HepG2 (cell line): ENCODE data around the gene PTPRCAP. TPM values are rescaled to one million over a fixed set of nuclear protein-coding genes. Genes with fewer than 3 reads are reported as not detected.

Source experiments
- ATAC-seq: fragments of 200-7000 bp; cut with Tn5 transposase; 3 replicates; pipeline ENCODE4 v1.9.1; 2020; ENCODE audit warnings: mild to moderate bottlenecking, moderate library complexity
- BruUV-seq: library from RNA; stranded (reverse); fragments of 400-500 nt; replicated peaks from 2 replicates; lab custom pipeline; 2021; lab: Mats Ljungman, UMichigan
- CTCF ChIA-PET: fragments of 300-600 bp; formaldehyde crosslinking; extraction: SDS; loops from one replicate; lab custom pipeline; 2021; ENCODE audit warnings: low total read pairs, inconsistent platforms, low intra/inter-chr PET ratio; lab: Yijun Ruan, JAX
- POLR2A ChIA-PET: fragments of 350-600 bp; sonication (Branson Sonifier 250); formaldehyde crosslinking; loops from one replicate; lab custom pipeline; 2020; ENCODE audit warnings: antibody characterized with exemption, inconsistent platforms; lab: Yijun Ruan, JAX
- DNase-seq: peaks from one replicate; pipeline ENCODE4 v3.0.0-alpha.2; 2015; ENCODE audit warnings: low spot score
- FAIRE-seq: peaks from 3 replicates; lab custom pipeline; 2011; peaks lifted over from hg19 to GRCh38; lab: Jason Lieb, UNC
- H2AFZ ChIP-seq: one replicate; pipeline ENCODE4 v1.6.1; 2011; ENCODE audit warnings: low read length, inconsistent platforms
- H3K27ac ChIP-seq: fragments of 300-600 bp; 3 replicates; pipeline ENCODE4 v1.8.0; 2011; ENCODE audit warnings: mixed run types, mild to moderate bottlenecking, mixed read lengths, low read length, inconsistent platforms; ENCODE audit not compliant: insufficient read depth; ENCODE audit errors: extremely low read length
- H3K27me3 ChIP-seq, 2 experiments: fragments of 200-600 bp in 1 of 2; 2 replicates in 1 of 2; 3 replicates in 1 of 2; pipeline versions ENCODE4 v1.6.0 to v1.8.0; 2011; ENCODE audit warnings: low read length in 2 of 2, mild to moderate bottlenecking in 2 of 2, moderate library complexity in 2 of 2, inconsistent platforms in 1 of 2; ENCODE audit not compliant: insufficient read depth in 2 of 2, control insufficient read depth in 1 of 2
- H3K36me3 ChIP-seq, 2 experiments: fragments of 200-600 bp in 1 of 2; replicated peaks in 1 of 2; 2 replicates in 1 of 2; 3 replicates in 1 of 2; pipeline versions ENCODE4 v1.5.1 to v1.8.0; 2011; ENCODE audit warnings: low read length in 2 of 2, inconsistent platforms in 1 of 2; ENCODE audit not compliant: insufficient read depth in 2 of 2, control insufficient read depth in 1 of 2
- H3K4me1 ChIP-seq: 2 replicates; pipeline ENCODE4 v1.5.1; 2012; ENCODE audit warnings: low read length, inconsistent platforms; ENCODE audit not compliant: insufficient read depth
- H3K4me2 ChIP-seq: 2 replicates; pipeline ENCODE4 v1.6.0; 2011; ENCODE audit warnings: low read depth, low read length, inconsistent platforms
- H3K4me3 ChIP-seq, 3 experiments: fragments of 200-600 bp in 1 of 3; sonication (generic), shearing (Covaris generic) in 1 of 3; replicated peaks in 1 of 3; 2 replicates each; pipeline ENCODE4 v1.5.1; 2011 to 2016; ENCODE audit warnings: low read length in 3 of 3, inconsistent platforms in 2 of 3, low read depth in 2 of 3, mild to moderate bottlenecking in 2 of 3, control low read depth in 1 of 3, mixed read lengths in 1 of 3; ENCODE audit not compliant: insufficient read depth in 1 of 3
- H3K79me2 ChIP-seq: one replicate; pipeline ENCODE4 v1.6.1; 2011; ENCODE audit warnings: low read length, inconsistent platforms; ENCODE audit not compliant: insufficient read depth
- H3K9ac ChIP-seq: 2 replicates; pipeline ENCODE4 v1.6.0; 2011; ENCODE audit warnings: mild to moderate bottlenecking, low read depth, low read length, inconsistent platforms; ENCODE audit not compliant: insufficient read depth
- H3K9me3 ChIP-seq: 2 replicates; pipeline ENCODE4 v1.5.1; 2012; ENCODE audit warnings: mild to moderate bottlenecking, low read length
- H4K20me1 ChIP-seq: 2 replicates; pipeline ENCODE4 v1.6.0; 2011; ENCODE audit warnings: inconsistent platforms, mild to moderate bottlenecking, low read length, moderate library complexity; ENCODE audit not compliant: insufficient read depth
- KDM1A ChIP-seq: IDR thresholded peaks from 2 replicates; pipeline ENCODE4 v1.6.1; 2016; ENCODE audit warnings: missing compliant biosample characterization
- MAZ ChIP-seq, 2 experiments: sonication (generic) in 1 of 2; formaldehyde crosslinking in 1 of 2; IDR thresholded peaks; 2 replicates each; pipeline versions ENCODE4 v1.5.0 to v1.6.1; 2012 to 2020; ENCODE audit warnings: low read depth in 2 of 2, mild to moderate bottlenecking in 2 of 2, borderline replicate concordance in 1 of 2, improper control_type of control experiment in 1 of 2, low read length in 1 of 2, missing genetic modification reagents in 1 of 2, moderate library complexity in 1 of 2
- ZFP36 ChIP-seq: fragments of 150-350 bp; IDR thresholded peaks from 2 replicates; pipeline ENCODE4 v1.6.1; 2018; ENCODE audit warnings: borderline replicate concordance, low read length, low read depth; ENCODE audit not compliant: partially characterized antibody
- ZFP62 ChIP-seq: sonication (generic); formaldehyde crosslinking; IDR thresholded peaks from 2 replicates; pipeline ENCODE4 v1.4.0; 2020; ENCODE audit warnings: missing genetic modification reagents
- ZNF747 ChIP-seq: sonication (generic); formaldehyde crosslinking; IDR thresholded peaks from 2 replicates; pipeline ENCODE4 v1.8.1; 2023; ENCODE audit warnings: missing genetic modification reagents, mild to moderate bottlenecking, borderline replicate concordance
- ZSCAN21 ChIP-seq: sonication (generic); formaldehyde crosslinking; IDR thresholded peaks from 2 replicates; pipeline ENCODE4 v1.8.0; 2022; ENCODE audit warnings: mild to moderate bottlenecking, missing genetic modification reagents, moderate library complexity, borderline replicate concordance
- WGBS: methylation state at CpG from one replicate; pipeline ENCODE4 v1.1.6; 2017; ENCODE audit warnings: low lambda C conversion rate; 5-methylcytosine and 5-hydroxymethylcytosine counted together
- in situ Hi-C: cut with HindIII; loops from 2 replicates; pipeline ENCODE4 v1.10.0; 2017; ENCODE audit warnings: low pct_unique_long_range_greater_than_20kb; ENCODE audit not compliant: extremely low pct_ligation_motif_present
- intact Hi-C: fragments of 100-400 bp; cut with micrococcal nuclease; formaldehyde crosslinking; loops from one replicate; pipeline ENCODE4 v1.10.0; 2022; ENCODE audit not compliant: unreplicated experiment
- polyA plus RNA-seq, 8 experiments: library from polyadenylated mRNA; depleted of rRNA in 3 of 8; stranded (reverse) in 7 of 8; unstranded in 1 of 8; fragments of >200 nt; fragmentation: Illumina TruSeq in 4 of 8; extraction: Trizol in 4 of 8; gene quantifications; 2 replicates each; pipeline versions ENCODE4 v1.2.1 to v1.2.3, GENCODE V29; 2011 to 2016; ENCODE audit warnings: low read depth in 4 of 8, missing spikeins in 1 of 8, mixed read lengths in 1 of 8; ENCODE audit not compliant: insufficient read depth in 1 of 8
- total RNA-seq, 5 experiments: library from RNA; depleted of rRNA; stranded (reverse); fragments of >200 nt; fragmentation: Illumina TruSeq; extraction: Trizol; gene quantifications; 2 replicates each; pipeline ENCODE4 v1.2.3, GENCODE V29; 2016; ENCODE audit warnings: low read depth in 1 of 5

PTPRCAP gene
- total and polyA plus RNA-seq, 2 of the 13 experiments (the other 11 are each of a cell fraction or from before 2014, with no cell fraction given) = 0.60 to 0.70 TPM

GRCh38 chr11:67417425-67417824 lies 20.1 kb downstream of the PTPRCAP start:
- no peaks in the 10 kb centered on the region for H4K20me1 ChIP-seq
- H3K27ac ChIP-seq = no peak overlapping the region
- H3K9me3 ChIP-seq = no peaks in the 10 kb centered on the region
- FAIRE-seq (no peak), DNase-seq (no peak), ATAC-seq (no peak)
- no peak overlapping the region for H2AFZ ChIP-seq
- POLR2A ChIA-PET = interaction anchor here (0.9 to 7.4 kb wide), 4 partner anchors 10 to 26 kb away, joined by 4 to 78 read pairs (median 5); partner anchors contain the start of genes PPP1CA, RAD9A, RPS6KB2 and TBC1D10C
- H3K9ac ChIP-seq = no peak overlapping the region
- no peak overlapping the region for H3K4me3 ChIP-seq
- H3K79me2 ChIP-seq = no peaks in the 10 kb centered on the region
- intact Hi-C loops (no loop called here), in situ Hi-C loops (no loop called here)
- no peaks in the 10 kb centered on the region for H3K36me3 ChIP-seq
- peak overlapping the region; percentile 64; the same call in 1 of the 2 replicates for H3K4me2 ChIP-seq
- TF ChIP-seq ZFP62 (CRISPR knock-in tag) (no peak), MAZ (IDR thresholded peaks at IDR 0.05; ENCODE audit: borderline replicate concordance, low read depth, low read length) (no peak), MAZ (CRISPR knock-in tag; IDR thresholded peaks at IDR 0.05; ENCODE audit: low read depth) (0 out of 2 replicates have a peak, but pooled peaks have one; percentile 29), KDM1A (CRISPR knock-in tag) (no peak), ZSCAN21 (CRISPR knock-in tag) (no peak), ZNF747 (no peak), ZFP36 (no peak)
- WGBS = no CpG with 5 or more reads among the region's 12 CpGs
- CTCF ChIA-PET = no interaction called here
- BruUV-seq = no TSS peak
- H3K27me3 ChIP-seq = peaks cover 11 to 57% of the 10 kb centered on the region in 2 experiments; a peak in 4 of 5 replicates
- peaks cover 61% of the 10 kb centered on the region for H3K4me1 ChIP-seq
